Pancreas (tissue), 10 donors: ENCODE data around the gene LMOD1. TPM values are rescaled to one million over a fixed set of nuclear protein-coding genes. Genes with fewer than 3 reads are reported as not detected.
"Not testable (repeated sequence)": the region's sequence is repeated elsewhere in the genome, so short reads cannot be mapped to it uniquely, and the experiment has no call there.

Experiments used
- ATAC-seq, 4 donors: fragments of 200-7000 bp; cut with Tn5 transposase; one replicate each; pipeline versions ENCODE4 v1.8.0 to v1.9.1; 2020; ENCODE audit warnings: mild to moderate bottlenecking in 4 of 4, moderate library complexity in 4 of 4
- DNase-seq, 6 donors: peaks; one replicate each; pipeline ENCODE4 v3.0.0-alpha.2; 2020
- FAIRE-seq: peaks from 2 replicates; lab custom pipeline; 2012; peaks lifted over from hg19 to GRCh38; lab: Jason Lieb, UNC
- H3K27ac ChIP-seq, 4 donors: fragments of 200-600 bp; sonication (generic); 1 replicate in 3 of 4; 2 replicates in 1 of 4; pipeline versions ENCODE4 v1.5.0 to v1.8.0; 2020
- H3K27me3 ChIP-seq, 4 donors: fragments of 200-600 bp; one replicate each; pipeline ENCODE4 v1.8.0; 2021
- H3K36me3 ChIP-seq, 3 donors: fragments of 200-600 bp; sonication (generic) in 1 of 3; one replicate each; pipeline versions ENCODE4 v1.5.0 to v1.8.0; 2020 to 2021
- H3K4me1 ChIP-seq, 3 donors: fragments of 200-600 bp; one replicate each; pipeline ENCODE4 v1.8.0; 2021
- H3K4me3 ChIP-seq, 4 donors: fragments of 200-600 bp; sonication (generic) in 2 of 4; one replicate each; pipeline versions ENCODE4 v1.5.0 to v1.8.0; 2020 to 2021
- H3K9me3 ChIP-seq, 4 donors: fragments of 200-600 bp; one replicate each; pipeline ENCODE4 v1.8.0; 2021
- WGBS, 2 donors: extraction: QIAGEN DNeasy Blood & Tissue Kit; methylation state at CpG; one replicate each; pipeline ENCODE4 v1.1.7; 2013; 5-methylcytosine and 5-hydroxymethylcytosine counted together
- intact Hi-C, 3 donors: fragments of 100-400 bp; cut with DNase I; formaldehyde crosslinking; loops; one replicate each; pipeline versions ENCODE4 v1.11.1 to v1.14.2; 2022
- polyA plus RNA-seq, 2 donors: library from polyadenylated mRNA; stranded (reverse); fragments of 200-250 nt; gene quantifications; one replicate each; pipeline ENCODE4 v1.2.3, GENCODE V29; 2013
- total RNA-seq, 6 donors: library from RNA; stranded (reverse); fragmentation: NEBNext Ultra II Directional in 4 of 6; extraction: Animal tissue kit (Norgen Biotek cat#: 25700) in 4 of 6; gene quantifications; one replicate each; pipeline versions ENCODE4 v1.2.1 to v1.2.4, GENCODE V29; 2021 to 2023
- TF ChIP-seq, protein P1 (sequence below), 4 donors: fragments of 200-600 bp; sonication (generic) in 3 of 4; IDR thresholded peaks; one replicate each; pipeline versions ENCODE4 v1.5.0 to v1.8.0; 2021; ENCODE audit warnings: antibody characterized with exemption in 4 of 4
- donor health status: healthy with polysubstance abuse.
- donor health status: DM: no; HTN: no; CAD: no; lungs with moderate emphysema.
- donor health status: DM: no; HTN: no; CAD: no.
- donor health status: control.
- donor health status: control.
- donor health status: Bipolar disorder and iron deficiency.
- donor health status: DM: yes; HTN: yes; CAD: no.
- donor health status: DM: no; HTN: no; CAD: no.
- donor health status: DM: no; HTN: no; CAD: no.
- donor health status: DM: yes; HTN: yes; CAD: no.

The LMOD1 gene
- total and polyA plus RNA-seq, 8 donors: 0.67 to 13.6 (median 2.1) TPM

DNA sequence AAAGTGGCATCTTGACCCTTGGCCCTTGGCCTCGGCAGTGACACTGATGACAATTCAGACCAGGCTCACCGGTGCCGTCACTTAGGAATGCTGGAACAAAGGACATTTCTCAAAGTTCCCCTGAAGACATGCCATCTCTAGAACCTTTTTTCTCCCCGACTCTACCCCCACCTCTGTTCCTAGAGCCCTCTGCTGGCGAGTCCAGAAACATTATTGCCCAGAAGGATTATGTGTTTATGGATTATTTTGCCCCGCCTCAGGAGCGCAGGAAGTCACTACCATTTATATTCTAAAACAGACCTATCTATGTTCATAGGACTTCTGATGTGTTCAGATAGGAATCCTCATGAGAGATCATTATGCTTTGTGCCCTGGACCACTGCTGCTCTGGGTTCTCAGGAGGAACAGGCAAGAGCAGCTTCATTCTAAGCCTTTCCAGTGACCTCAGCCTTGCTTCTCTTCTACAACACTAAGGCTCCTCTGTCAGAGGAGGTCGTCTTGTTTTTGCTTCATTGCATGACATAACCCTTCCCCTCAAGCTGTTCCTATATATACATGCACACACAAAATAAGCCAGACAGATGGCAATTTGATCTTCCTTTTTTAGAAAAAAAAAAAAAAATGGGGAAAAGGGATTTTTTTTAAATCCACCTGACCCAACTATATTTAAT, 70.1 kb downstream of the LMOD1 start:
- TF ChIP-seq, protein P1, sequence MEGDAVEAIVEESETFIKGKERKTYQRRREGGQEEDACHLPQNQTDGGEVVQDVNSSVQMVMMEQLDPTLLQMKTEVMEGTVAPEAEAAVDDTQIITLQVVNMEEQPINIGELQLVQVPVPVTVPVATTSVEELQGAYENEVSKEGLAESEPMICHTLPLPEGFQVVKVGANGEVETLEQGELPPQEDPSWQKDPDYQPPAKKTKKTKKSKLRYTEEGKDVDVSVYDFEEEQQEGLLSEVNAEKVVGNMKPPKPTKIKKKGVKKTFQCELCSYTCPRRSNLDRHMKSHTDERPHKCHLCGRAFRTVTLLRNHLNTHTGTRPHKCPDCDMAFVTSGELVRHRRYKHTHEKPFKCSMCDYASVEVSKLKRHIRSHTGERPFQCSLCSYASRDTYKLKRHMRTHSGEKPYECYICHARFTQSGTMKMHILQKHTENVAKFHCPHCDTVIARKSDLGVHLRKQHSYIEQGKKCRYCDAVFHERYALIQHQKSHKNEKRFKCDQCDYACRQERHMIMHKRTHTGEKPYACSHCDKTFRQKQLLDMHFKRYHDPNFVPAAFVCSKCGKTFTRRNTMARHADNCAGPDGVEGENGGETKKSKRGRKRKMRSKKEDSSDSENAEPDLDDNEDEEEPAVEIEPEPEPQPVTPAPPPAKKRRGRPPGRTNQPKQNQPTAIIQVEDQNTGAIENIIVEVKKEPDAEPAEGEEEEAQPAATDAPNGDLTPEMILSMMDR (IDR thresholded peaks at IDR 0.05): no peak
- no peak overlapping the region for H3K27ac ChIP-seq
- H3K9me3 ChIP-seq: no peaks in the 10 kb centered on the region
- no peaks in the 10 kb centered on the region for H3K4me1 ChIP-seq
- ATAC-seq (no peak), DNase-seq (peak in 1 of 6 donors; percentile 5), FAIRE-seq (no peak)
- H3K4me3 ChIP-seq: no peak overlapping the region
- intact Hi-C loops: no loop called here
- peaks cover 0 to 42% (median 4%) of the 10 kb centered on the region in 3 donors for H3K36me3 ChIP-seq
- no peaks in the 10 kb centered on the region for H3K27me3 ChIP-seq
- WGBS, 2 donors: 75 to 76% methylated on average over 8 of the region's 8 CpGs

- TF ChIP-seq, protein P1 (IDR thresholded peaks at IDR 0.05): no peak
- no peak overlapping the region for H3K4me3 ChIP-seq
- DNase-seq (no peak), FAIRE-seq (no peak), ATAC-seq (no peak)
- no peaks in the 10 kb centered on the region for H3K27me3 ChIP-seq
- no peak overlapping the region for H3K27ac ChIP-seq
- H3K36me3 ChIP-seq: peaks cover 4 to 58% (median 10%) of the 10 kb centered on the region in 3 donors
- no peaks in the 10 kb centered on the region for H3K4me1 ChIP-seq
- intact Hi-C loops: no loop called here
- 100% methylated on average over 1 of the region's 1 CpG for WGBS, 2 donors
- H3K9me3 ChIP-seq: no peaks in the 10 kb centered on the region
Observed at GRCh38 chr1:201874672-201875071, 71.7 kb downstream of the LMOD1 start.

DNA sequence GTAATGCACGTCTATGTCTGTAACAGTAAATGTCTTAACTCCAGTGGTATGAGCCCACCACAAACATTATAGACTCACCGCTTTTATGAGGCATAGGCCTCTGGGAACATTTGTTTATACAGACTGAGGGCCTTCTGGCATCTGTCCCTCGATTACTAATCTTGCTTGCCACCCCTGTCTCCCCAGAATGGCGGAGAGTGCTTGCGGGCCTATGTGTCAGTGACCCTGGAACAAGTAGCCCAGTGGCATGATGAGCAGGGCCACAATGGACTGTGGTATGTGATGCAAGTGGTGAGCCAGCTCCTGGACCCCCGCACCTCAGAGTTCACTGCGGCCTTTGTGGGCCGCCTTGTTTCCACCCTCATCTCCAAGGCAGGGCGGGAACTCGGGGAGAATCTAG, 76.0 kb downstream of the LMOD1 start:
- WGBS, 2 donors: 95 to 97% methylated on average over 10 of the region's 10 CpGs
- intact Hi-C loops: no loop called here
- no peaks in the 10 kb centered on the region for H3K9me3 ChIP-seq
- no peak for FAIRE-seq
- H3K27ac ChIP-seq: no peak overlapping the region
- no peak for DNase-seq
- ATAC-seq: no peak
- peaks cover 4 to 72% (median 25%) of the 10 kb centered on the region in 3 donors for H3K36me3 ChIP-seq
- H3K4me3 ChIP-seq: no peak overlapping the region
- H3K4me1 ChIP-seq: no peaks in the 10 kb centered on the region
- TF ChIP-seq, protein P1 (IDR thresholded peaks at IDR 0.05): no peak
- no peaks in the 10 kb centered on the region for H3K27me3 ChIP-seq

- intact Hi-C loops: no loop called here
- TF ChIP-seq, protein P1 (IDR thresholded peaks at IDR 0.05): no peak
- H3K27ac ChIP-seq: no peak overlapping the region
- H3K4me3 ChIP-seq: no peak overlapping the region
- no peak for ATAC-seq
- FAIRE-seq: no peak
- no peaks in the 10 kb centered on the region for H3K9me3 ChIP-seq
- peaks cover 0 to 40% (median 11%) of the 10 kb centered on the region in 3 donors for H3K36me3 ChIP-seq
- no peak for DNase-seq
- WGBS, 2 donors: 91 to 95% methylated on average over 7 of the region's 7 CpGs
- no peaks in the 10 kb centered on the region for H3K27me3 ChIP-seq
- no peaks in the 10 kb centered on the region for H3K4me1 ChIP-seq
Observed at GRCh38 chr1:201861448-201861847, 84.9 kb downstream of the LMOD1 start.

DNA sequence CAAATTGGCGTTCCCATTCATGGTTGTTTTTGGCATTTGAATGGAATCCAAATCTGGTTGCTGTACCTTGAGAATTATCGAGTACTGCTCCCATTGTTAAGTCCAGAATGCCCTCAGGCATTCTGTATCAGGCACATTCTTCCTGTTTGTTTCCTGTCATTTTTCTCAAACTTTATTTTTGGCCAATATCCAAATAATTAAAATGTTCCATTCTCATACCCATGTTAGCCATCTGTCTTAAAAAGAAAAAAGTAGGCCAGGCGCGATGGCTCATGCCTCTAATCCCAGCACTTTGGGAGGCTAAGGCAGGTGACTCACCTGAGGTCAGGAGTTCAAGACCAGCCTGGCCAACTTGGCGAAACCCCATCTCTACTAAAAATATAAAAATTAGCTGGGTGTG, 86.9 kb downstream of the LMOD1 start:
- H3K9me3 ChIP-seq: no peaks in the 10 kb centered on the region
- H3K4me1 ChIP-seq: no peaks in the 10 kb centered on the region
- intact Hi-C loops: no loop called here
- no peak overlapping the region for H3K4me3 ChIP-seq
- FAIRE-seq: no peak
- DNase-seq: no peak
- peaks cover 0 to 51% (median 19%) of the 10 kb centered on the region in 3 donors for H3K36me3 ChIP-seq
- WGBS, 2 donors: 85 to 96% methylated on average over 5 of the region's 5 CpGs
- TF ChIP-seq, protein P1 (IDR thresholded peaks at IDR 0.05): no peak
- H3K27ac ChIP-seq: no peak overlapping the region
- ATAC-seq: no peak
- H3K27me3 ChIP-seq: no peaks in the 10 kb centered on the region

- DNase-seq, FAIRE-seq, H3K4me1 ChIP-seq, H3K9me3 ChIP-seq, intact Hi-C loops, ATAC-seq, H3K4me3 ChIP-seq, H3K27me3 ChIP-seq, H3K27ac ChIP-seq: not testable (repeated sequence)
- peaks cover 0 to 65% (median 32%) of the 10 kb centered on the region in 3 donors for H3K36me3 ChIP-seq
- WGBS, 2 donors: 95 to 98% methylated on average over 2 of the region's 2 CpGs
Observed at GRCh38 chr1:201856722-201857121, 89.6 kb downstream of the LMOD1 start.
